Esophagus (tissue), 2 donors: ENCODE measurements around the gene PPA1. TPM values are rescaled to one million over a fixed set of nuclear protein-coding genes. Genes with fewer than 3 reads are reported as not detected.

Source experiments
- H3K27ac ChIP-seq, 2 donors: one replicate each; pipeline ENCODE4 v1.5.1; 2013; ENCODE audit warnings: low read depth in 2 of 2, mild to moderate bottlenecking in 2 of 2, inconsistent platforms in 1 of 2, low read length in 1 of 2, moderate library complexity in 1 of 2
- H3K27me3 ChIP-seq, 2 donors: one replicate each; pipeline ENCODE4 v1.6.1; 2013; ENCODE audit warnings: low read length in 2 of 2, control low read depth in 1 of 2, mild to moderate bottlenecking in 1 of 2; ENCODE audit not compliant: insufficient read depth in 2 of 2, control insufficient read depth in 1 of 2
- H3K36me3 ChIP-seq, 2 donors: one replicate each; pipeline ENCODE4 v1.6.1; 2013; ENCODE audit warnings: low read length in 1 of 2; ENCODE audit not compliant: control insufficient read depth in 2 of 2, insufficient read depth in 2 of 2
- H3K4me1 ChIP-seq, 2 donors: one replicate each; pipeline ENCODE4 v1.6.1; 2013; ENCODE audit warnings: low read length in 1 of 2; ENCODE audit not compliant: control insufficient read depth in 2 of 2, insufficient read depth in 2 of 2
- H3K4me3 ChIP-seq, 2 donors: one replicate each; pipeline ENCODE4 v1.5.1; 2013; ENCODE audit warnings: low read length in 2 of 2, mild to moderate bottlenecking in 2 of 2, low read depth in 1 of 2, moderate library complexity in 1 of 2
- H3K9me3 ChIP-seq, 2 donors: one replicate each; pipeline ENCODE4 v1.6.1; 2013; ENCODE audit warnings: mild to moderate bottlenecking in 2 of 2, low read depth in 1 of 2, low read length in 1 of 2, moderate library complexity in 1 of 2; ENCODE audit not compliant: control insufficient read depth in 2 of 2, insufficient read depth in 1 of 2
- WGBS, 2 donors: extraction: QIAGEN DNeasy Blood & Tissue Kit; methylation state at CpG; one replicate each; pipeline ENCODE4 v1.1.7; 2013; 5-methylcytosine and 5-hydroxymethylcytosine counted together
- polyA plus RNA-seq, 2 donors: library from polyadenylated mRNA; stranded (reverse); fragments of 200-250 nt; gene quantifications; one replicate each; pipeline ENCODE4 v1.2.3, GENCODE V29; 2013
- donor health status: healthy with polysubstance abuse.
- donor health status: Bipolar disorder and iron deficiency.

PPA1 gene
- 100 to 1,000 TPM; 167 to 220 TPM for polyA plus RNA-seq

DNA sequence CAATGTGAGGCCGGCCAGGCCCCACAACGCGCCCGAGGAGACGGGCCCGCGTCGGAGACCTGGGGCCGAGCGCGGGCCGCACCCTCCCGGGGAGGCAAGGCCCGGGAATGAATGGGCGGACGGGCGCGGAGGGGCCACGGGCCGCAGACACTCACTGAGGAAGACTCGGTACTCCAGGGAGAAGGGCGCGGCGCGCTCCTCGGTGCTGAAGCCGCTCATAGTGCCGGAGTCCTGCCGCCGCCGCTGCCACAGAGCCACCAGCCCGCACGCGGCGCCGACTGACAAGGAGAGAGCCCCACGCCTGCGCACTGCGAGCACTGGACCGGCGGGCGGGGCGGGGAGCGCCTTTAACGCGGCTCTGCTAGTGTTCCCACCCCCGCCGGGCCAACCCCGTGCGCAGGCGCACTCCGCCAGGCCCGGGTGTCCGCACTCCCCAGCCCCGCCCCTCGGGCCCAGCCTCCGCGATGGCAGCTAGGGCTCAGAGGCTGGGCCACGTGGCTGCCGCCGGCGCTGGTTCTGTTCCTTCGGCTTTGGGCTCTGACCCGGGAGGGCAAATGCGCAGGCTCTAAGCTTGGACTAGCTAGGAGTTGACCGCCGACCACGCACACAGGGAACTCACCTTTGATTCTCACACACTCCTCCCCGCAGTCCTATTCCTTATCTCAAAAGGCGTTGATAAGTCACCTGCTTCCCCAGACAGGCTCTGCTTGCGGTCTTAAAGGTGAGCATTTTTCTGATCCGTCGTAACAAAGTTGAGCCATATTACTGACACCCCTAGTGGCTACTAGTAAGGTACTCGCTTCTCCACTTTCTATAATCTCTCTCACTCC is at the start of gene PPA1:
PPA1 (minus strand) TSS at position 321 of the 830 bp plus-strand sequence; CDS start at position 219, 102 bp downstream.
- Histone ChIP-seq H3K27ac (peak within 1 kb of the TSS; percentile 79 to 87), H3K4me1 (no peaks in the 10 kb centered on the region), H3K9me3 (no peaks in the 10 kb centered on the region), H3K27me3 (no peaks in the 10 kb centered on the region), H3K36me3 (no peaks in the 10 kb centered on the region), H3K4me3 (peak within 1 kb of the TSS; percentile 88 to 95)
- 0% methylated on average over 64 to 74 of the region's 74 CpGs for WGBS, 2 donors

DNA sequence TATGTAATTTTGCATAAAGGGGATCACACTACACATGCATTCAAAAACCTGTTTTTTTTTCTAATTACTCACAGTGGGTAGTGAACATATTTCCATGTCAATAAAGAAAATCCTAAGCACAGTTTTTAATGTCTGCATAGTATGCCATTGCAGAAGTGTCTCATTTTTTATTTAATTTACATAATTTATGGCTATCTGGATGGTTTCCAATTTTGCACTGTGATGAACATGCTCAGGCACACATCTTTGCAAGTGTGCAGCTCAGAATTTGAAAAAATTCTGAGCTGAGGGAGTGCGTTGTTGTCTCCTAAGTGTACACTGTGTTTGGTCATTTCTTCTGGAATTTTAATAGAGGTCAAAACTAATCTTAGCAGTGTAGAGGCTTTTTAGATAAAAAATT is 48.4 kb upstream of the PPA1 start:
- H3K9me3 ChIP-seq, result no peaks in the 10 kb centered on the region
- WGBS, 2 donors, result 74% methylated on average over 1 of the region's 1 CpG
- no peak overlapping the region for H3K27ac ChIP-seq
- H3K4me1 ChIP-seq, result peaks cover 0 to 5% of the 10 kb centered on the region in 2 donors
- peaks cover 0 to 8% of the 10 kb centered on the region in 2 donors for H3K27me3 ChIP-seq
- H3K36me3 ChIP-seq, result no peaks in the 10 kb centered on the region
- no peak overlapping the region for H3K4me3 ChIP-seq

DNA sequence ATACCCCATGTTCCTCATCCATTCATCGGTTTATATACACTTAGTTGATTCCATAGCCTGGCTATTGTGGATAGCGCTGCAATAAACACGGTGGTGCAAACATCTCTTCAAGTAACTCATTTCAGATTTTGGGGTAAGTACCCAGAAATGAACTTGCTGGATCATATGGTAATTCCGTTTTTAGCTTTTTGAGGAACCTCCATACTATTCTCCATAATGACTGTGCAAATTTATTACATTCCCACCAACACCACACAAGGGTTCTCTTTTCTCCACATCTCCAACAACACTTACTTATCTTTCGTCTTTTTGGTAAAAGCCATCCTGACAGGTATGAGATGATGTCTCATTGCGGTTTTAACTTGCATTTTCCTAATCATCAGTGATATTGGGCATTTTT is 46.9 kb upstream of the PPA1 start:
- Histone ChIP-seq H3K27me3 (peaks cover 0 to 6% of the 10 kb centered on the region in 2 donors), H3K36me3 (no peaks in the 10 kb centered on the region), H3K9me3 (peaks cover 0 to 2% of the 10 kb centered on the region in 2 donors), H3K4me1 (peaks cover 0 to 5% of the 10 kb centered on the region in 2 donors), H3K4me3 (no peak overlapping the region), H3K27ac (no peak overlapping the region)
- WGBS, 2 donors, result 80 to 82% methylated on average over 6 of the region's 6 CpGs

DNA sequence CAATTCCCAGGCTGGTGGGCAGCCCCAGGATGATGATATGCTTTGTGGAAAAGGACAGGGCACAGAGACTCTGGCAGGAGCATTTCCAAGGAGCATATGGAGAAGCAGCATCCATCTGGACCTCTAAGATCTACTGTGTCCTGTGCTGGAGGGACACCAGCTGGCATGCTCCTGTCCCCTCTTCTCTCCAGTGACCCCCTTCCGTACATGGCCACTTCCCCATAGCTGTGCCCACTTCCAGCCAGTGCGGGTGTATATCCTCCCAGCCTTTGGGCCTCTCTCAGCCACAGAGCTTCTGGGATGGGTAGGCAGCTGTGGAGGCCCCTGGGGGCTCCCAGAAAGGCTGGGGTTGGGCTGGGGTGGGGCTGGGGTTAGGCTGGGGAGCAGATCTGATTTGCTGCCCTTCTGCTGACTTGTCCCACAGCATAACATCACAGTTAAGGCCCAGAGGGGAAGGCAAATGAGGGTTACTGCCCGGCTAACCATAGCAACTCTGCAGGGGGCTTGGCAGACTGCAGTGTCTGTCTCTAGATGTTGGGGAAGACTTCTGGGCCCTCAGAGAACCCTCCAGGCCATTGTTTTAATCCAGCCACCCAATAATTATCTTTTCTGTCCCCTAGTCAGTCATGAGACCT is 44.3 kb upstream of the PPA1 start:
- no peaks in the 10 kb centered on the region for H3K27me3 ChIP-seq
- peaks cover 0 to 2% of the 10 kb centered on the region in 2 donors for H3K9me3 ChIP-seq
- H3K4me3 ChIP-seq, result no peak overlapping the region
- 79 to 80% methylated on average over 3 of the region's 3 CpGs for WGBS, 2 donors
- no peak overlapping the region for H3K27ac ChIP-seq
- H3K36me3 ChIP-seq, result no peaks in the 10 kb centered on the region
- no peaks in the 10 kb centered on the region for H3K4me1 ChIP-seq

DNA sequence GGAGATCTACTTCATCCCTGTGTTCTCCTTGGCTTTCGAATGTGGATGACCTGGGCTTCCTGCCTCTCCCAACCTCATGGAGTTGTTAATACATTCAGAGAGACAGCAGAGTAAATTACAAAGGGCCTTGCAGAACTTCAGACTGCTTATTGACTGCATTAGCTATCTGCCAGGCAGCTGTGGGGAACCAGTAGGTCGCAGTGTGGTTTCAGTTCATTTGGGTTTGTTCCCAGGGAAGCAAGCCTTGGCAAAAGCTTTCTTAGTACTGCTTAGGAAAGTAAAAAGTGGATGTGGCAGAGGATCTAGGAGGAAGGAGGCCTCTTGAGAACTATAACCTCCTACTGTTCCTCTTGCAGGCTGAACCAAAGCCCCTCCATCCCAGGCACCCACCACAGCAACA is 41.4 kb upstream of the PPA1 start:
- Histone ChIP-seq H3K27ac (no peak overlapping the region), H3K4me1 (peaks cover 0 to 2% of the 10 kb centered on the region in 2 donors), H3K9me3 (peaks cover 0 to 2% of the 10 kb centered on the region in 2 donors), H3K36me3 (no peaks in the 10 kb centered on the region), H3K27me3 (no peaks in the 10 kb centered on the region), H3K4me3 (no peak overlapping the region)
- 67 to 68% methylated on average over 2 of the region's 2 CpGs for WGBS, 2 donors

DNA sequence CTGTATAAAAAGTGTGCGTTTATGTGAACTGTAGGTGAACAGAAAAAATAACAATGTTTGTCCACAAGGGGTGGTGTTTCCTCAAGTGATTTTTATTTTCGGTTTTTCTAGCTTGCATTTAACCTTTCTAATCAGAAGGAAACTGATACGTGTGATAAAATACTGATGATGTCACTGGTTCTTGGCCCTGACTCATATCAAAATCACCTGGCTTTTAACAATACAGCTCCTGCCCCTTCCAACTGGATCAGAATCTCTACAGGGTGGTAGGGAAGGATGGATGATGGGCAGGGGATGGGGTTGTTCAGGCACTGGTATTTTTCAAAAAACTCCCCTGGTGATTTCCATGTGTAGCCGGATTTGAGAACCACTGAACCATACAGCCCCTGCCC is 39.7 kb upstream of the PPA1 start:
- Histone ChIP-seq H3K4me1 (peaks cover 0 to 2% of the 10 kb centered on the region in 2 donors), H3K36me3 (no peaks in the 10 kb centered on the region), H3K4me3 (no peak overlapping the region), H3K27me3 (no peaks in the 10 kb centered on the region), H3K9me3 (peaks cover 0 to 2% of the 10 kb centered on the region in 2 donors), H3K27ac (no peak overlapping the region)
- 16 to 18% methylated on average over 4 of the region's 4 CpGs for WGBS, 2 donors

DNA sequence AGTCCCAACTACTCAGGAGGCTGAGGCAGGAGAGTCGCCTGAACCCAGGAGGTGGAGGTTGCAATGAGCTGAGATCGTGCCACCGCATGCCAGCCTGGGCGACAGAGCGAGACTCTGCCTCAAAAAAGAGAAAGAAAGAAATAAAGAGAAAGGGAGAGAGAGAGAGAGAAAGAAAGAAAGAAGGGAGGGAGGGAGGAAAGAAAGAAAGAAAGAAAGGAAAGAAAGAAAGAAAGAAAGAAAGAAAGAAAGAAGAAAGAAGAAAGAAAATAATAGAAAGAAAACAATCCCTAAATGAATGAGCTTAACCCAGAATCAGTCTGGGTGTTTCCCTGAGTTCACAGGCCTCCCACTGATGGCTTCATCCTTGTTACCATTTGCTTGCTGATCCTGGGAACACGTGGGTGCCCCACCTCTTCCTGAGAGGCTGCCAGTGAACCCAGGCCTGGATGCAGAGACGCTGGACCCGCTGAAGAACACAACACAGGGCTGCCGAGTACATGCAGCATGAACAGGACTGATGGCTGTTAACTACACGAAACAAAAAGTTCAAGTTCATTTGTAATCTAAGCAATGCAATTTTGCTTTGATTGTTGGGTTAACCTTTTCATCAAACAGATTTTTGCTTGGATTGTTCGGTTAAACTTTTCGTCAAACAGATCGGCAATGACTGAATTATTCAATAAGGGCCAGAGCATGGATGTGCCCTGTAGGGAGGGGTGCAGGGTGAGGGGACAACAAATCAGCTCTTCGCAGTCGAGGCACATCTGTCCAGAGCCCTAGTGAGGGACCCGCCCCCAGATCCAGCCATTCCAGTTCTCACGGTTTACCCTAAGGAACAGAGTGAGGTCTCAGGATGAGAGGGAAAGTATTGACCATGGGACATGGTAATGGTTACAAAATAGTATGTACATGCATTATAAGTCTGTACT is 39.0 kb upstream of the PPA1 start:
- WGBS, 2 donors, result 74% methylated on average over 17 of the region's 17 CpGs
- Histone ChIP-seq H3K27ac (no peak overlapping the region), H3K4me1 (peaks cover 0 to 2% of the 10 kb centered on the region in 2 donors), H3K9me3 (peaks cover 0 to 2% of the 10 kb centered on the region in 2 donors), H3K36me3 (no peaks in the 10 kb centered on the region), H3K4me3 (no peak overlapping the region), H3K27me3 (no peaks in the 10 kb centered on the region)

DNA sequence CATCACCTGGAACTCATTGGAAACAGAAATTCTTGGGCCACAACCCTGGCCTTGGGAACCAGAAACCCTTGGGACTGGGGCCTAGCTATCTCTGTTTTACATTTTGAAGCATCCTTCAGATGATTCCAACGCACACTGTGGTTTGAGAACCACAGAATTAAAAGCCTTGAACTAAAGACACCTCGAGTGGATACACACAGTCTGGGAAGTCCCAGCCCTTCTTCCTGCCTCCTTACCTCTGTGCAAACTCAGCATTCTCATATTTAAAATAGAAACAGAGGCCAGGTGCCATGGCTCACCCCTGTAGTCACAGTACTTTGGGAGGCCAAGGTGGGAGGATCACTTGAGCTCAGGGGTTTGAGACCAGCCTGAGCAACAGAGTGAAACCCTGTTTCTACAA is 37.7 kb upstream of the PPA1 start:
- H3K36me3 ChIP-seq, result no peaks in the 10 kb centered on the region
- H3K27ac ChIP-seq, result no peak overlapping the region
- H3K9me3 ChIP-seq, result peaks cover 0 to under 1% of the 10 kb centered on the region in 2 donors
- H3K27me3 ChIP-seq, result no peaks in the 10 kb centered on the region
- WGBS, 2 donors, result 82 to 87% methylated on average over 2 of the region's 2 CpGs
- peaks cover 0 to 2% of the 10 kb centered on the region in 2 donors for H3K4me1 ChIP-seq
- H3K4me3 ChIP-seq, result no peak overlapping the region

DNA sequence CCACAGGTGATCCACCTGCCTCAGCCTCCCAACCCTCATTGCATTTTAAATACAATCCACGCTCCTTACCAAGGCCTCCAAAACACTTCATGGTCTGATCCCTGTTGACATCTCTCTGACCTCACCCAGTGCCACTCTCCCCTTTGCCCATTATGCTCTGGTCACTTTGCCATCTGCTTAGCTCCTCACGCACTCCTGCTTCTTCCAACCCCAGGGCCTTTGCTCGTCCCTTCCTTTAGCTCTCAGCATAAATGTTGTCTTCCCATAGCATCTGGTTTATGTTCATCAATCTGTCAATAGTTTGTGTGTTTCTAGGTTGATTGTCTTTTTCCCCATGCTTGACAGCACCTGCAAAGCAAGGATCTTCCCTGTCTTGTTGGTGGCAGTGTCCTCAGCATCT is 36.5 kb upstream of the PPA1 start:
- WGBS, 2 donors, result 98 to 99% methylated on average over 3 of the region's 3 CpGs
- no peaks in the 10 kb centered on the region for H3K36me3 ChIP-seq
- no peak overlapping the region for H3K27ac ChIP-seq
- H3K4me1 ChIP-seq, result peaks cover 0 to 2% of the 10 kb centered on the region in 2 donors
- no peak overlapping the region for H3K4me3 ChIP-seq
- H3K27me3 ChIP-seq, result no peaks in the 10 kb centered on the region
- no peaks in the 10 kb centered on the region for H3K9me3 ChIP-seq
